CD4-positive, alpha-beta T cell treated with Interferon gamma for 1 hour (primary cell): ENCODE data around the gene TNRC6A.
"Not testable (repeated sequence)": the region's sequence is repeated elsewhere in the genome, so short reads cannot be mapped to it uniquely, and the experiment has no call there.

Experiments used
- DNase-seq: peaks from one replicate; pipeline ENCODE4 v3.0.0-alpha.2; 2020

TNRC6A gene

DNA sequence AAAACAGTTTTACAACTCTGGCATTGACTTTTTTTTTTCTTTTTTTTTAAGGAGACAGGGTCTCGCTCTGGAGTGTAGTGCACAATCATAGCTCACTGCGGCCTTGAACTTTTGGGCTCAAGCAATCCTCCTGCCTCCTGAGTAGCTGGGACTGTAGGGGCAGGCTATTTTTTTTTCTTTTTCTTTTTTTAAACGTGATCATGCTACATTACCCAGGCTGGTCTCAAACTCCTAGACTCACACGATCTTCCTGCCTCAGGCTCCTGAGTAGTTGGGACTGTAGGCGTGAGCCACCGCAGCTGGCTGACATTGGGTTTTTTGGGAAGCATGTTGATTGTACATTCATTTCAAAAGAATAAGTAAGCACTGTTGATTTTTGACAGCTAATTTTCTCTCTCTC lies 32.1 kb downstream of the TNRC6A start:
- DNase-seq = no peak

DNA sequence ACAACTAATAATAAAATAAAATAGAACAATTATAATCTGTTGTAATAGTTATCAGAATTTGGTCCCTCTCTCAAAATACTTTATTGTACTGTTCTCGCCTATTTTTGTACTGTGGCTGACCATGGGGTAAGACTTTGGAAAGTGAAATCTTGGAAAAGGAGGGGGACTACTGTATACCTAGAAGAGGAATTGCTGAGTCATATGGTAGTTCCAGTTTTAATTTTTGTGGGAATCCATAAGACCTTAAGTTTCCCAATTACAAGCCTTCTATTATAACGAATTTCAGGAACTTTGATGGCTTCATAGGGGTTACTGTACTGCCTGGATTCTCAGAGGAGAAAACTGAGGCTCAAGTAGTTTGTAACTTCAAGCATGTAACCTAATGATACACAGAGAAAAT lies 35.5 kb downstream of the TNRC6A start:
- no peak for DNase-seq

GRCh38 chr16:24766057-24766456 lies 36.6 kb downstream of the TNRC6A start:
- no peak for DNase-seq

GRCh38 chr16:24769806-24770205 lies 40.4 kb downstream of the TNRC6A start:
- no peak for DNase-seq

GRCh38 chr16:24771132-24771778 lies 41.8 kb downstream of the TNRC6A start:
- no peak for DNase-seq

DNA sequence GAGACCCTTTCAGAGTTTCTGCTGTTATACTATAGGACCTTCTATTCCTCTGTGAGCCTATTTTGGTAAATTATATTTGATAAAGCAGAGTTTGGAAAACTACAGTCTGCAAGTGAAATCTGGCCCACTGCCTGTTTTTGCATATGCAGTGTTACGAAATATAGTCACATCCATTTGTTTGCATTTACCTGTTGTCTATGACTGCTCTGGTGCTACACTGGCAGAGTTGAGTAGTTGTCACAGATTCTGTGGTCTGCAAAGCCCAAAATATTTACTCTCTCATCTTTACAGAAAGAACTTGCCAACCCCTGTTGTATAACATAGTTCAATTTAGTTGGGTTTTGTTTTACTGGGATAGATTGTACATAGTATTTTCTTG lies 42.3 kb downstream of the TNRC6A start:
- DNase-seq = no peak

DNA sequence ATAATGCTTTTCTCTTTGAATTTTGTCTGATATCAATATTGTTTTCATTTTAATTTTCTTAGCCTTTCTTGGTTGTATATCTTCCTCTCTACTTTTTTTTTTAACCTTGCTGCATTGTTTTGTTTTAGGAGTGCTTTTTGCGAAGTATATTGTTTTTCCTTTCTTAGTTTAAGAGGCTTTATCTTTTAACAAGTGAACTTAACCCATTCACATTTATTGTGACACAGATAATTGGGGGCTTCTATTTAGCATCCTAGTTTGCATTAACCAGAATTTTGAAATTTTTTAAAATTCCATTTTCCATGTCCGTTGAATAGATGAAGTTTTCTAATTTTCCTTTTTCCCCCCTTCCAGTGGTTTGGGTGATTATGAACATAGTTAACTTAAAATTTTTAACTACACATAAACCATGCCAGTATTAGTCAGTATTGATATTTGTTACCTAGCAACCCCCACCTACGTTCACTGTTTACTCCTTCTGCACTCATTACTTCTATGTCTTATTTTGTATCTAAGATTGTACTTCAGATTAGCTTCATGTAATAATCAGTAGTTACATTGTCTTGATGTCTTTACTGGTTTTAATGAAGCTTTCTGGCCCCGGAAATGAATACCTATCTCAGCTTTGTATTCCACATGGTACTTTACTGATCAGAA lies 44.4 kb downstream of the TNRC6A start:
- no peak for DNase-seq

DNA sequence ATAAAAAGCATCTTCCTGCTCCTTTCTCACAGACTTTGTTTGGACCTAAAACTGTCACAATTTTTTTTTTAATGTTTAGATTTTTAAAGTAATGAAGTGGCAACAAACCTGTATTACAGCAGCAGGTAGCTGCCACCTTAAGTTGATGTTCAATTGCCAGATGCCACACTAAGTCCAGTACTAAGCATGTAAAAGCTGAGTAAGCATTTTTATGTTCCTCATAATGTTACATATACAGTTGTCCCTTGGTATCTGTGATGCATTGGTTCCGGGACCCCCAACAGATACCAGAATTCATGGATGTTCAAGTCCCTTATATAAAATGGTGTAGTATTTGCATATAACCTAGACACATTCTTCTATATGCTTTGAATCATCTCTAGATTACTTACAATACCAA lies 45.1 kb downstream of the TNRC6A start:
- DNase-seq = no peak

DNA sequence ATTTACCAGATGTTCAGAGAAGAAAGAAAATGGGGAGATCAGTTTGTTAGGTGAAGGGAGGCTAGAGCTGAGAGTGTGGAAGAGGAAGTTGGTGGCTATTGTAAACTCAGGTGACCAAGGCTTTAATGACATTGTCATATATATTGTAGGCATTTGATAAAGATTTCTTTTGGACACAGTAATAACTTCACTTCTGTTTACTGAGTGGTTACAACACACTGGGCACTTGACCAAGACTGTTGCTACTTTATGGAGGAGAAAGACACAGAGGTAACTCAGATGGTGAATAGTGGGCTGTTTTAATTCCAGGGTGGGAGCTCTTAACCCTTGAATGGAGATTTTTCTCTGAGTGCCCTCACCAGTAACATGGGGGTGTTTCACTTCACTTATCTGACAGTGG lies 46.0 kb downstream of the TNRC6A start:
- no peak for DNase-seq

DNA sequence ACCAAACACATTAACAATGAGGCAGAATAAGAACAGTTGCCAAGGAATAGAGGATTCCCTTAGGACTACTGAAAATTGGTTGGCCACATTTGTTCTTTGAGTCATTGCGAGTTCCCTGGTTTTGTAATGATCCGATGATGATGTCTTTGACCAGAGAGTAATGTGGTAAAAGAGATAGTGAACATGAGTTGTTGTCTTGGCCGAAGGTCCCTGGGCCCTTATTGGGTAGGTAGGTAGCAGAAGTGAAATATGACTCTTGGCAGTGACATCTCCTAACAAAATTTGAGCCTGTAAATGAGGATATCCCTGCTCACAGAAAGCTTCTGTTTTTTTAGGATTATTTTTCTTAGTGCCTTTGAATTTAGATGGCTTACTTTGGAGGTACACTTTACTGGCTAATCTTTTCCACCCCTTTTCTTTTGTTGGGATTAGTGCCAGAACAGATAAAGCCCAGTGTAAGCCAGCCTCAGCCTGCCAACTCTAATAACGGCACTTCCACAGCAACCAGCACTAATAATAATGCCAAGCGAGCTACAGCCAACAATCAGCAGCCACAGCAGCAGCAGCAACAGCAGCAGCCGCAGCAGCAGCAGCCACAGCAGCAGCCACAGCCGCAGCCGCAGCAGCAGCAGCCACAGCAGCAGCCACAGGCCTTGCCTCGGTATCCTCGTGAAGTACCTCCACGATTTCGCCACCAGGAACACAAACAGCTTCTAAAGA lies 47.2 kb downstream of the TNRC6A start:
- DNase-seq = no peak

DNA sequence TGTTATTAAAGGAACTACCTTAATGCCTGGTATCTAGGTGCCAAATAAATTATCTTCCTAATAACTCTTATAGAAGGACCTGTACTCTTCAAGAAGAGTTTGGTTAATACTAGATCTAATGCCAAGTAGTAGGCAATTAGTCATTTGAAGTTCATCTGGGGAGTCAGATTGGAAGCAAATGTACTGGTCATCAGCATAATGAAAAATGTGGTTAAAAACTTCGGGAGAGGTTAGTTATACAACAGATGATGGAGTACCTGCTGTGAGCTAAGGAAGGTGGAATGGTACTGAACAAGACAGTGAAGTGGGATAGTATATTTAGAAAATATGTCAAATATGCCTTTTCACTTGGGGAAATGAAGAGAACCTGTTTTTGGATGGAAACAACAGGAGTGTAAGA lies 49.2 kb downstream of the TNRC6A start:
- DNase-seq = no peak

DNA sequence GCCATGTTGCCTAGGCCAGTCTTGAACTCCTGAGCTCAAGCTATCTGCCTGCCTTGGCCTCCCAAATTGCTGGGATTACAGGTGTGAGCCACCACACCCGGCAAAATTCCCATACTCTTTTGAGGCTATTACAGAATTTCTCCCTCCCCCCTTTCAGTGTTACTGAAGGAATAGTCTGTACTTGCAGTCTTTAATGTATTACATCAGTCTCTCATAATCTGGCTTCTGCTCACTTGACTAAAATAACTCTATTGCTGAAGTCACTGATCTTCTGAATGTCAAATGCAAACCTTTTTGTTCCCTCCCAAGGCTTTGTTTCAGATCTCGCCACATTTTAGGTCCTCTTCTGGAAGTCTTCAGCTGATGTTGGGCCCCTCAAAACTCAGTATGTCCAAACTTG lies 51.8 kb downstream of the TNRC6A start:
- DNase-seq = no peak

GRCh38 chr16:24784121-24784520 lies 54.7 kb downstream of the TNRC6A start:
- DNase-seq = no peak

DNA sequence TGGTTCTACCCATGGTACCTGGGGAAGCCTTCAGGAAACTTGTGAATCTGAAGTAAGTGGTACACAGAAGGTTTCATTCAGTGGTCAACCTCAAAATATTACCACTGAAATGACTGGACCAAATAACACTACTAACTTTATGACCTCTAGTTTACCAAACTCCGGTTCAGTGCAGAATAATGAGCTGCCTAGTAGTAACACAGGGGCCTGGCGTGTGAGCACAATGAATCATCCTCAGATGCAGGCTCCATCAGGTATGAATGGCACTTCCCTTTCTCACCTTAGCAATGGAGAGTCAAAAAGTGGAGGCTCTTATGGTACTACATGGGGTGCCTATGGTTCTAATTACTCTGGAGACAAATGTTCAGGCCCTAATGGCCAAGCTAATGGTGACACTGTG lies 60.4 kb downstream of the TNRC6A start:
- DNase-seq = no peak

GRCh38 chr16:24800586-24800985 lies 71.1 kb downstream of the TNRC6A start:
- no peak for DNase-seq

GRCh38 chr16:24801761-24802302 lies 72.4 kb downstream of the TNRC6A start:
- DNase-seq = no peak

- DNase-seq = no peak
Observed at GRCh38 chr16:24805484-24805883, 76.0 kb downstream of the TNRC6A start.

- DNase-seq = no peak
Observed at GRCh38 chr16:24807301-24807700, 77.8 kb downstream of the TNRC6A start.

DNA sequence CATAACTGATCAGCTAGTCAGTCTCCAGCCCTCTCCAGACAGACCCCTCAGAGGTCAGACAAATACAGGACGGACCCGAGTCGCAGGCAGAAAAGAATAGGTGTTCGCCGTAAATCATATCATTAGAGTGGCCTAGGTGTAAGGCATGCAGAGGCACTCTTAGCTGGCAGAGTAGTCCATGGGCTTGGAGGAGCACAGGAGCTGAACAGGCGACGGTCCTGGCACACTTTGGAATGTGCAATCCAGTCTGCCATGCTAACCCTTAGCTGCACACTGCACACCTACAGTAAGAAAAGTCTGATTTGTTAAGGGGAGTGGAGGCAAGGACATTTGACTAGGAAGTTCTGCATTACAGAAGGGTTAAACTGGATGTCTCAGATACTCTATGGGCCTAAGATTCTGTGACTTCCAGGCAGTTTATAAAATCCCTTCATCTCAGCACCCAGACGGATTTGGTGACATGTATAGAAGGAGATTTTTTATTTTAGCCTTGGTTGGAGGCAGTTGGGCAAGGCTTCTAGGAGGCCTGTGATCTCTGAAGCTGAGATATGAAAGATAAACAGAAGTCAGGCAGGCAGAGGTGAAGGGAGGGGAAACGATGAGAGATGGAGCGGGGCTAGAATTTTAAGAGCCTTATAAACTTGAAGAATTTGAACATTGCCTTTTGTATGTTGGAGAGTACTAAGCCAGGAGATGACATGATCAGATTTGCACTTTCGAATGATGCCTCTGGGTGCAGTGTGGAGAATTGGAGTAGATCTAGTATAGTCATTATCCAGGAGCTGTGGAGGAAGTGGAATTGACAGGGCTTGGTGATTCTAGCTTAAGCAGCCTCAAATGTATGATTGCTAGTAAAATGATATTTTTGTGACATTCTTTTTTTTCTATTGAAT lies 81.7 kb downstream of the TNRC6A start:
- no peak for DNase-seq

- not testable (repeated sequence) for DNase-seq
Observed at GRCh38 chr16:24812813-24813212, 83.4 kb downstream of the TNRC6A start.

GRCh38 chr16:24815021-24815420 lies 85.6 kb downstream of the TNRC6A start:
- DNase-seq = no peak

GRCh38 chr16:24816688-24817087 lies 87.2 kb downstream of the TNRC6A start:
- no peak for DNase-seq

DNA sequence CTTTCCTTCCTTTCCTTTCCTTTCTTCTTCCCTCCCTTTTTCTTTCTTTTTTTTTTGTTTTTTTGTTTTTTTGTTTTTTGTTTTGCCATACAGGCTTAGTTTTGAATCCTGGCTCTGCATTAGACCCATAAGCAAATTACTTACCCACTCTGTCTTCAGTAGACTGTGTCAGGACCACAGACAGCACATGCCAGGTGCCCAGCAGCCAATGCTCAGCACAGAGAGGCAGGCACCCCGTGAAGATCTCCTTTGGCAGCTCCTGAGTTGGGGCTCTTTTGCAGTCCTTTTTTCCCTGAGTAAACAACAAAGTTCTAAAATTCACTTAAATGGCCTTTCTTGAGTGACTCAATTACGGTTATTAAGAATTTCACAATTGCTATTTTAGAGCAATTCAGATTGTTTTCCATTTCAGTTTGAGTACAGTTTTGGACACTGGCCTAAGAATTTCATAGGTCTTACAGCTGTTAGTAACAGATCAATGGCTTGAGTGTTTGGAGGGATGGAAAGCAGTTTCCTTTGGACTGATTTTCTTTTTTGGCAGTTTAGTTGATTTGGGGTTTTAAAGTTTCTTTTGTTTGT lies 90.1 kb downstream of the TNRC6A start:
- DNase-seq = no peak
